K562 (cell line): ENCODE measurements around the gene ITPK1. TPM values are rescaled to one million over a fixed set of nuclear protein-coding genes. Genes with fewer than 3 reads are reported as not detected.

Experiments used
- ATAC-seq: fragments of 200-7000 bp; cut with Tn5 transposase; 3 replicates; pipeline ENCODE4 v1.9.1; 2020; ENCODE audit warnings: moderate library complexity
- BruUV-seq: library from RNA; stranded (reverse); fragments of 400-500 nt; replicated peaks from 2 replicates; lab custom pipeline; 2021; lab: Mats Ljungman, UMichigan
- CTCF ChIA-PET: fragments of 300-600 bp; formaldehyde crosslinking; extraction: SDS; loops from one replicate; lab custom pipeline; 2021; ENCODE audit warnings: low intra/inter-chr PET ratio; lab: Yijun Ruan, JAX
- POLR2A ChIA-PET: fragments of 300-600, 350-650 bp; sonication (Branson Sonifier 250); formaldehyde crosslinking; extraction: SDS; loops from one replicate; lab custom pipeline; 2021; ENCODE audit warnings: antibody characterized with exemption, inconsistent platforms; lab: Yijun Ruan, JAX
- DNase-seq, 4 experiments: peaks; one replicate each; pipeline versions ENCODE4 v3.0.0 to v3.0.0-alpha.2; 2011 to 2018; ENCODE audit warnings: low spot score in 3 of 4, mixed read lengths in 3 of 4; ENCODE audit errors: extremely low read depth in 1 of 4
- FAIRE-seq: peaks from 2 replicates; lab custom pipeline; 2011; peaks lifted over from hg19 to GRCh38; lab: Jason Lieb, UNC
- H2AFZ ChIP-seq: 2 replicates; pipeline ENCODE4 v1.6.0; 2011; ENCODE audit warnings: low read depth, low read length, control low read depth, inconsistent platforms
- H3K27ac ChIP-seq: fragments of 200-600 bp; 3 replicates; pipeline ENCODE4 v1.8.0; 2011; ENCODE audit warnings: low read depth, mild to moderate bottlenecking, control low read depth, inconsistent platforms, low read length, moderate library complexity, mixed read lengths; ENCODE audit errors: extremely low read depth
- H3K27me3 ChIP-seq, 2 experiments: fragments of 300-600 bp in 1 of 2; 2 replicates in 1 of 2; 3 replicates in 1 of 2; pipeline versions ENCODE4 v1.6.0 to v1.8.0; 2011; ENCODE audit warnings: inconsistent platforms in 2 of 2, low read length in 2 of 2, mild to moderate bottlenecking in 1 of 2, mixed read lengths in 1 of 2, moderate library complexity in 1 of 2; ENCODE audit not compliant: control insufficient read depth in 2 of 2, insufficient read depth in 2 of 2
- H3K36me3 ChIP-seq: fragments of 300-600 bp; 3 replicates; pipeline ENCODE4 v1.8.0; 2011; ENCODE audit warnings: mild to moderate bottlenecking, low read length, inconsistent platforms; ENCODE audit not compliant: control insufficient read depth, insufficient read depth
- H3K4me1 ChIP-seq, 2 experiments: fragments of 200-600 bp in 1 of 2; replicated peaks in 1 of 2; 2 replicates in 1 of 2; 3 replicates in 1 of 2; pipeline versions ENCODE4 v1.5.1 to v1.8.0; 2011; ENCODE audit warnings: inconsistent platforms in 2 of 2, low read length in 2 of 2, mild to moderate bottlenecking in 1 of 2, mixed read lengths in 1 of 2, moderate library complexity in 1 of 2; ENCODE audit not compliant: control insufficient read depth in 2 of 2, insufficient read depth in 2 of 2
- H3K4me2 ChIP-seq: 2 replicates; pipeline ENCODE4 v1.6.1; 2011; ENCODE audit warnings: low read length, control low read depth, inconsistent platforms, mixed read lengths; ENCODE audit not compliant: insufficient read depth
- H3K4me3 ChIP-seq: fragments of 200-600 bp; sonication (generic), shearing (Covaris generic); 2 replicates; pipeline ENCODE4 v1.5.1; 2016; ENCODE audit warnings: control low read depth, inconsistent platforms
- H3K79me2 ChIP-seq: fragments of 200-600 bp; 3 replicates; pipeline ENCODE4 v1.8.0; 2011; ENCODE audit warnings: low read length, inconsistent platforms; ENCODE audit not compliant: control insufficient read depth, insufficient read depth
- H3K9ac ChIP-seq, 2 experiments: 2 replicates each; pipeline versions ENCODE4 v1.6.0 to v1.6.1; 2011; ENCODE audit warnings: low read depth in 2 of 2, low read length in 2 of 2, control low read depth in 1 of 2, inconsistent platforms in 1 of 2, mild to moderate bottlenecking in 1 of 2, mixed read lengths in 1 of 2; ENCODE audit not compliant: insufficient read depth in 1 of 2
- H3K9me1 ChIP-seq: one replicate; pipeline ENCODE4 v1.6.0; 2011; ENCODE audit warnings: inconsistent platforms, mild to moderate bottlenecking, low read length, moderate library complexity; ENCODE audit not compliant: control insufficient read depth, insufficient read depth
- H3K9me3 ChIP-seq: replicated peaks from 2 replicates; pipeline ENCODE4 v1.5.1; 2011; ENCODE audit warnings: low read depth, low read length, inconsistent platforms; ENCODE audit not compliant: control insufficient read depth, insufficient read depth
- H4K20me1 ChIP-seq: replicated peaks from 2 replicates; pipeline ENCODE4 v1.6.1; 2011; ENCODE audit warnings: low read length, inconsistent platforms, mixed read lengths; ENCODE audit not compliant: control insufficient read depth, insufficient read depth
- ARID4B ChIP-seq: sonication (generic); formaldehyde crosslinking; IDR thresholded peaks from 2 replicates; pipeline ENCODE4 v1.8.0; 2022; ENCODE audit warnings: mild to moderate bottlenecking, missing genetic modification reagents
- BACH1 ChIP-seq: fragments of 200-800 bp; sonication (Bioruptor generic); IDR thresholded peaks from 2 replicates; pipeline ENCODE4 v1.6.1; 2016; ENCODE audit warnings: missing genetic modification characterization, missing compliant biosample characterization
- HDGF ChIP-seq: fragments of 450-650 bp; IDR thresholded peaks from 2 replicates; pipeline ENCODE4 v1.6.1; 2016
- PATZ1 ChIP-seq: fragments of 250-450 bp; sonication (Bioruptor Pico); IDR thresholded peaks from 2 replicates; pipeline ENCODE4 v1.5.0; 2020; ENCODE audit warnings: mild to moderate bottlenecking, borderline replicate concordance
- ZNF134 ChIP-seq: fragments of 250-450 bp; sonication (Bioruptor Pico); conservative IDR thresholded peaks from 2 replicates; pipeline ENCODE4 v1.4.0; 2020
- ZNF175 ChIP-seq: fragments of 200-800 bp; sonication (Bioruptor generic); IDR thresholded peaks from 2 replicates; pipeline ENCODE4 v1.6.1; 2016; ENCODE audit warnings: low read depth, mild to moderate bottlenecking, missing genetic modification characterization, missing compliant biosample characterization
- ZNF347 ChIP-seq: fragments of 450-650 bp; formaldehyde crosslinking; IDR thresholded peaks from 2 replicates; pipeline ENCODE4 v1.4.0; 2020; ENCODE audit warnings: low read depth, mild to moderate bottlenecking, moderate library complexity
- WGBS: fragments of 100-300 bp; shearing (Covaris generic); methylation state at CpG from one replicate; pipeline ENCODE4 v1.1.6; 2016; ENCODE audit warnings: low coverage, mixed read lengths; ENCODE audit not compliant: insufficient coverage; ENCODE audit errors: missing lambda C conversion rate; 5-methylcytosine and 5-hydroxymethylcytosine counted together
- in situ Hi-C: fragments of 300-500 bp; cut with MboI; formaldehyde crosslinking; loops from 4 replicates; pipeline ENCODE4 v1.15.0; 2018; ENCODE audit warnings: inconsistent platforms, mixed read lengths
- intact Hi-C: fragments of 100-400 bp; cut with micrococcal nuclease; formaldehyde crosslinking; loops from 2 replicates; pipeline ENCODE4 v1.14.2; 2022
- polyA plus RNA-seq, 8 experiments: library from polyadenylated mRNA; depleted of rRNA in 4 of 8; stranded (reverse) in 5 of 8; unstranded in 3 of 8; fragments of >200 nt; fragmentation: Nextera tagmentation in 2 of 8; fragmentation: Illumina TruSeq in 1 of 8; extraction: Ambion mirVana in 2 of 8; extraction: Trizol in 1 of 8; gene quantifications; 2 replicates each; pipeline versions ENCODE4 v1.2.1 to v1.2.3, GENCODE V29; 2011 to 2014; ENCODE audit warnings: inconsistent platforms in 1 of 8, missing spikeins in 1 of 8
- total RNA-seq, 7 experiments: library from RNA; depleted of rRNA in 6 of 7; stranded (reverse); fragments of >200 nt in 6 of 7; fragmentation: Illumina TruSeq in 2 of 7; extraction: Trizol in 2 of 7; gene quantifications; 2 replicates each; pipeline versions ENCODE4 v1.2.1 to v1.2.3, GENCODE V29; 2011 to 2021; ENCODE audit warnings: low replicate concordance in 1 of 7

The ITPK1 gene
- total and polyA plus RNA-seq, 9 of the 15 experiments (the other 6 are each of a cell fraction or from before 2014, with no cell fraction given), result 1.2 to 39.2 (median 23.0) TPM

- in situ Hi-C loops, result no loop called here
- H3K9ac ChIP-seq, result no peak overlapping the region
- CTCF ChIA-PET, result no interaction called here
- peaks cover 6% of the 10 kb centered on the region; the same call in 1 of the 3 replicates for H3K79me2 ChIP-seq
- no peaks in the 10 kb centered on the region for H3K9me3 ChIP-seq
- no peak overlapping the region for H3K4me2 ChIP-seq
- BruUV-seq, result no TSS peak
- FAIRE-seq, result no peak
- H3K4me3 ChIP-seq, result no peak overlapping the region
- POLR2A ChIA-PET, result interaction anchor here (1.6 kb wide), 1 partner anchor 13 kb away, joined by 3 read pairs; no protein-coding TSS in a partner anchor
- no peak for ATAC-seq
- intact Hi-C loops, result no loop called here
- H4K20me1 ChIP-seq, result 0 out of 2 replicates have a peak, but pooled peaks cover 5% of the 10 kb centered on the region
- H3K27me3 ChIP-seq, result no peaks in the 10 kb centered on the region
- H3K27ac ChIP-seq, result no peak overlapping the region
- 73% methylated on average over 4 of the region's 4 CpGs for WGBS
- peaks cover 0 to 3% of the 10 kb centered on the region in 2 experiments; a peak in 3 of 5 replicates for H3K4me1 ChIP-seq
- no peaks in the 10 kb centered on the region for H3K36me3 ChIP-seq
- H2AFZ ChIP-seq, result no peak overlapping the region
- no peak for TF ChIP-seq ZNF175
- no peak for TF ChIP-seq ZNF134
- no peak for TF ChIP-seq BACH1 (tag)
- TF ChIP-seq ARID4B (CRISPR knock-in tag), result no peak
- no peak for TF ChIP-seq PATZ1 (CRISPR knock-in tag)
- no peak for TF ChIP-seq ZNF347
- no peak for TF ChIP-seq HDGF
- no peak for DNase-seq
- H3K9me1 ChIP-seq, result no peaks in the 10 kb centered on the region
These were observed 7.6 kb downstream of the ITPK1 start for GRCh38 chr14:93108105-93108504.
